Neural crest cell (in vitro differentiated cells): ENCODE measurements around the gene IPPK. TPM values are rescaled to one million over a fixed set of nuclear protein-coding genes. Genes with fewer than 3 reads are reported as not detected.

ENCODE experiments used
- DNase-seq: peaks from one replicate; pipeline ENCODE4 v3.0.0; 2021; ENCODE audit warnings: low read depth, mixed read lengths, low spot score
- H3K27ac Mint-ChIP-seq: one replicate; pipeline ENCODE4 v1.8.0; 2021; ENCODE audit warnings: mild to moderate bottlenecking, mixed read lengths; ENCODE audit not compliant: unreplicated experiment
- H3K27me3 Mint-ChIP-seq: 2 replicates; pipeline ENCODE4 v1.8.0; 2021; ENCODE audit warnings: low read depth, mild to moderate bottlenecking, mixed read lengths
- H3K36me3 Mint-ChIP-seq: 2 replicates; pipeline ENCODE4 v1.8.0; 2021; ENCODE audit warnings: low read depth, mild to moderate bottlenecking, mixed read lengths
- H3K4me1 Mint-ChIP-seq: 2 replicates; pipeline ENCODE4 v1.8.0; 2021; ENCODE audit warnings: mixed read lengths
- H3K4me3 Mint-ChIP-seq: one replicate; pipeline ENCODE4 v1.8.0; 2021; ENCODE audit warnings: mild to moderate bottlenecking, mixed read lengths
- H3K9me3 Mint-ChIP-seq: 2 replicates; pipeline ENCODE4 v1.8.0; 2021; ENCODE audit warnings: mixed read lengths
- CTCF ChIP-seq: fragments of 200-600 bp; sonication (generic); conservative IDR thresholded peaks from 2 replicates; pipeline ENCODE4 v1.5.0; 2021; ENCODE audit warnings: antibody characterized with exemption, mild to moderate bottlenecking
- total RNA-seq: library from RNA; stranded (reverse); gene quantifications from 2 replicates; pipeline ENCODE4 v1.2.1, GENCODE V29; 2021

Gene IPPK
- total RNA-seq, 1 donor from 2014 or later: 13.1 TPM

GRCh38 chr9:92685022-92685421, 15.1 kb upstream of the IPPK start:
- Mint-ChIP-seq H3K4me3 (no peak overlapping the region), H3K27ac (no peak overlapping the region), H3K27me3 (no peaks in the 10 kb centered on the region), H3K4me1 (no peaks in the 10 kb centered on the region), H3K36me3 (peaks cover 3% of the 10 kb centered on the region), H3K9me3 (peaks cover 2% of the 10 kb centered on the region)
- no peak for DNase-seq
- no peak for TF ChIP-seq CTCF

GRCh38 chr9:92682269-92682668, 12.3 kb upstream of the IPPK start:
- Mint-ChIP-seq H3K9me3 (peaks cover 2% of the 10 kb centered on the region), H3K4me3 (no peak overlapping the region), H3K4me1 (no peaks in the 10 kb centered on the region), H3K27me3 (no peaks in the 10 kb centered on the region), H3K27ac (no peak overlapping the region), H3K36me3 (peaks cover 3% of the 10 kb centered on the region)
- no peak for DNase-seq
- TF ChIP-seq CTCF: no peak

GRCh38 chr9:92680166-92681119, 10.5 kb upstream of the IPPK start:
- no peaks in the 10 kb centered on the region for H3K36me3 Mint-ChIP-seq
- no peak for DNase-seq
- H3K4me1 Mint-ChIP-seq: no peaks in the 10 kb centered on the region
- H3K9me3 Mint-ChIP-seq: no peaks in the 10 kb centered on the region
- no peak overlapping the region for H3K4me3 Mint-ChIP-seq
- H3K27ac Mint-ChIP-seq: no peak overlapping the region
- H3K27me3 Mint-ChIP-seq: no peaks in the 10 kb centered on the region
- no peak for TF ChIP-seq CTCF

- Mint-ChIP-seq H3K4me1 (no peaks in the 10 kb centered on the region), H3K27ac (peak overlapping the region; percentile 88), H3K9me3 (no peaks in the 10 kb centered on the region), H3K36me3 (no peaks in the 10 kb centered on the region), H3K27me3 (no peaks in the 10 kb centered on the region), H3K4me3 (no peak overlapping the region)
- TF ChIP-seq CTCF: no peak
- no peak for DNase-seq
Observed at GRCh38 chr9:92679413-92680165, 9.7 kb upstream of the IPPK start.

- no peak overlapping the region for H3K27ac Mint-ChIP-seq
Observed at GRCh38 chr9:92671323-92671722, 1.4 kb upstream of the IPPK start.

More at GRCh38 chr9:92671323-92671722, 1.4 kb upstream of the IPPK start:
- no peaks in the 10 kb centered on the region for H3K27me3 Mint-ChIP-seq
- no peak for TF ChIP-seq CTCF
- no peak for DNase-seq
- H3K9me3 Mint-ChIP-seq: no peaks in the 10 kb centered on the region
- peaks cover 20% of the 10 kb centered on the region for H3K4me1 Mint-ChIP-seq
- no peaks in the 10 kb centered on the region for H3K36me3 Mint-ChIP-seq
- H3K4me3 Mint-ChIP-seq: peak overlapping the region; percentile 99
